Calu3 (cell line): ENCODE results near the gene SYNE1. TPM values are rescaled to one million over a fixed set of nuclear protein-coding genes. Genes with fewer than 3 reads are reported as not detected.
"Not testable (repeated sequence)": the region's sequence is repeated elsewhere in the genome, so short reads cannot be mapped to it uniquely, and the experiment has no call there.

Experiments
- BruUV-seq: library from RNA; stranded (reverse); fragments of 400-500 nt; replicated peaks from 2 replicates; lab custom pipeline; 2021; lab: Mats Ljungman, UMichigan
- CTCF ChIA-PET: fragments of 300-600 bp; sonication (Branson Sonifier 250); formaldehyde crosslinking; loops from one replicate; lab custom pipeline; 2022; ENCODE audit warnings: antibody characterized with exemption; lab: Charles Lee
- DNase-seq: peaks from one replicate; pipeline ENCODE4 v3.0.0; 2022
- H3K27ac Mint-ChIP-seq: one replicate; pipeline ENCODE4 v1.8.0; 2022; ENCODE audit warnings: mixed read lengths; ENCODE audit not compliant: unreplicated experiment
- H3K27me3 Mint-ChIP-seq: one replicate; pipeline ENCODE4 v1.8.0; 2022; ENCODE audit warnings: mixed read lengths; ENCODE audit not compliant: unreplicated experiment
- H3K36me3 Mint-ChIP-seq: one replicate; pipeline ENCODE4 v1.8.0; 2022; ENCODE audit warnings: mild to moderate bottlenecking, moderate library complexity, mixed read lengths; ENCODE audit not compliant: insufficient read depth, unreplicated experiment
- H3K4me1 Mint-ChIP-seq: one replicate; pipeline ENCODE4 v1.8.0; 2022; ENCODE audit warnings: mild to moderate bottlenecking, low read depth, mixed read lengths; ENCODE audit not compliant: unreplicated experiment
- H3K4me3 Mint-ChIP-seq: one replicate; pipeline ENCODE4 v1.8.0; 2022; ENCODE audit warnings: mild to moderate bottlenecking, low read depth, moderate library complexity, mixed read lengths; ENCODE audit not compliant: unreplicated experiment
- H3K9me3 Mint-ChIP-seq: one replicate; pipeline ENCODE4 v1.8.0; 2022; ENCODE audit warnings: low read depth, mixed read lengths; ENCODE audit not compliant: unreplicated experiment
- intact Hi-C: fragments of 100-400 bp; cut with micrococcal nuclease; formaldehyde crosslinking; loops from one replicate; pipeline ENCODE4 v1.10.0; 2022; ENCODE audit not compliant: unreplicated experiment
- total RNA-seq: library from RNA; stranded (reverse); gene quantifications from 2 replicates; pipeline ENCODE4 v1.2.3, GENCODE V29; 2022
- TF ChIP-seq, protein P1 (sequence below): fragments of 200-600 bp; IDR thresholded peaks from one replicate; pipeline ENCODE4 v1.8.0; 2022; ENCODE audit warnings: antibody characterized with exemption; ENCODE audit not compliant: unreplicated experiment

SYNE1 gene
- total RNA-seq, 1 experiment from 2014 or later = 28.1 TPM

DNA sequence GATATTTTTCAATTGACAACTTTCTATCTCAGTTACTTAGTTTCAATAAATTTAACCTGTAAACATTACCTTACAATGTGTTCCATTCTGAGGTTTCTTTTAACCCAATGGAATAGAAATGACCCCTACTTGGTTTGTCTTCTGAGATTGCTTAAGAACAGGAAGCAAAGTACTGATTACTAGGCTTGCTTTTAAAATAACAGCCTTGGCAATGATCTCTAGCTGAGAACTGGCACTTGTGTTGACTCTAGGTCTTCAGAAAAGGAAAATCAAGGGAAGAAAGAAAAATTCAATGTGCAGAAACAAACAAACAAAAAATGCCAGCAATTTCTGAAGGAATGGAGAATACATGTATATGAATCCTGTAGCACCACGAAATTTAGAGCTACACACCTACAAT is 66.1 kb downstream of the SYNE1 start:
- no peaks in the 10 kb centered on the region for H3K4me1 Mint-ChIP-seq
- no peak overlapping the region for H3K27ac Mint-ChIP-seq
- no peaks in the 10 kb centered on the region for H3K36me3 Mint-ChIP-seq
- no TSS peak for BruUV-seq
- CTCF ChIA-PET = no interaction called here
- H3K4me3 Mint-ChIP-seq = no peak overlapping the region
- DNase-seq = no peak
- no peaks in the 10 kb centered on the region for H3K27me3 Mint-ChIP-seq
- no peaks in the 10 kb centered on the region for H3K9me3 Mint-ChIP-seq
- intact Hi-C loops = no loop called here
- TF ChIP-seq, protein P1, sequence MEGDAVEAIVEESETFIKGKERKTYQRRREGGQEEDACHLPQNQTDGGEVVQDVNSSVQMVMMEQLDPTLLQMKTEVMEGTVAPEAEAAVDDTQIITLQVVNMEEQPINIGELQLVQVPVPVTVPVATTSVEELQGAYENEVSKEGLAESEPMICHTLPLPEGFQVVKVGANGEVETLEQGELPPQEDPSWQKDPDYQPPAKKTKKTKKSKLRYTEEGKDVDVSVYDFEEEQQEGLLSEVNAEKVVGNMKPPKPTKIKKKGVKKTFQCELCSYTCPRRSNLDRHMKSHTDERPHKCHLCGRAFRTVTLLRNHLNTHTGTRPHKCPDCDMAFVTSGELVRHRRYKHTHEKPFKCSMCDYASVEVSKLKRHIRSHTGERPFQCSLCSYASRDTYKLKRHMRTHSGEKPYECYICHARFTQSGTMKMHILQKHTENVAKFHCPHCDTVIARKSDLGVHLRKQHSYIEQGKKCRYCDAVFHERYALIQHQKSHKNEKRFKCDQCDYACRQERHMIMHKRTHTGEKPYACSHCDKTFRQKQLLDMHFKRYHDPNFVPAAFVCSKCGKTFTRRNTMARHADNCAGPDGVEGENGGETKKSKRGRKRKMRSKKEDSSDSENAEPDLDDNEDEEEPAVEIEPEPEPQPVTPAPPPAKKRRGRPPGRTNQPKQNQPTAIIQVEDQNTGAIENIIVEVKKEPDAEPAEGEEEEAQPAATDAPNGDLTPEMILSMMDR = no peak

DNA sequence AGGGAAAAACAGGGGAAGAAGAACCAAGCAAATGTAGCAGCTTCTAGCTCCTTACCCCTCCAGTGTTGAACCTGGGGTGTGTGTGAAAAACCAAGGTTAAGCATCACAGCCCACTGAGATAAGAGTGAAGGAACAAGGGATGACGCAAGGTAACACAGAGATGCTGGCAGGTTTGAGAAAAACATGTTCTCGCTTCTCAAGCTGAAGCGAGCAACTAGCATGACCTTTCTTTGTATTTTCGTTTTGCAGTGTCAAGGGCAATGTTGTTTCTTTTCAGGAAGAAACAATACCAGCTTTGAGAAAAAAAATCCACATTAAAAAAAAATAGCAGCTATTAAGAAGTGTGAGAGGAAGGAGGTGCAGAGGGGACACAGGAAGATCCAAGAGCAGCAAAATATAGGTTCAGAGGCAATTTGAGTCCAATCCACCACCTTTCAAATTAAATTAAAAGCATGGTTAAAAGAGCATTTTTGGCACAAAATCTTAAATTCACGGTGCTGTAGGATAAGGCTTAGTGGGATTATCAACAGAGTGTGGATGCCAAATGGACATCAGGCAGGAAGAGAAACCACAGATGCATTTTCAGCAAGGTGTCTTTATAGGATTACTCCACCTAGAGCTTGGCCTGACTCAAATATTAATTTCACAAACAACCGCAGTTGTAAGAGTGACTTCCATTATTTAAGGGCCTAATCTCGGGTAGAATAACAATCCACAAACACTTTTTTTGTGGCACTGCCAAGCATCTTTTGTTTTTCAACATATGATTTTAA is 70.9 kb downstream of the SYNE1 start:
- Mint-ChIP-seq H3K27ac (no peak overlapping the region), H3K4me3 (no peak overlapping the region), H3K4me1 (no peaks in the 10 kb centered on the region), H3K9me3 (no peaks in the 10 kb centered on the region), H3K27me3 (no peaks in the 10 kb centered on the region), H3K36me3 (no peaks in the 10 kb centered on the region)
- no peak for DNase-seq
- intact Hi-C loops = no loop called here
- BruUV-seq = no TSS peak
- TF ChIP-seq, protein P1 = no peak
- CTCF ChIA-PET = no interaction called here

DNA sequence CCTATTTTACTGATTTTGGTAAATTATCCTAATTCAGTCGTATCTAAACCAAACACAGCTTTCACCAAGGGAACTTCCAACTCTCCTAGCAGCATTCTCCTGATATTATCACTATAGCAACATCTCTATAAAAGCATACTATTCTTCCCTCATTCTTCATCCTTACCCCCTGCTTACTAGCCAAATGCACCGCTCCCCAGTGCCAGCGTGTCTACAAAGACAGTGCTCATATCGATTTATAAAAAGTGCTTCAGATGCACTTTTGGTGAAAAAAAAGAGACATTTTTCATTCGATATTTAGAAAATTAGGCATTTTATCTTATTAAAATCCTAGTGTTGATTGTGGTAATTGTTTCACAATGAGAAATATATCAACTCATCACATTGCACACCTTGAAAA is 74.0 kb downstream of the SYNE1 start:
- CTCF ChIA-PET = no interaction called here
- H3K27ac Mint-ChIP-seq = no peak overlapping the region
- H3K27me3 Mint-ChIP-seq = no peaks in the 10 kb centered on the region
- no peaks in the 10 kb centered on the region for H3K9me3 Mint-ChIP-seq
- no peaks in the 10 kb centered on the region for H3K4me1 Mint-ChIP-seq
- intact Hi-C loops = no loop called here
- no peaks in the 10 kb centered on the region for H3K36me3 Mint-ChIP-seq
- H3K4me3 Mint-ChIP-seq = no peak overlapping the region
- TF ChIP-seq, protein P1 = no peak
- DNase-seq = no peak
- no TSS peak for BruUV-seq

DNA sequence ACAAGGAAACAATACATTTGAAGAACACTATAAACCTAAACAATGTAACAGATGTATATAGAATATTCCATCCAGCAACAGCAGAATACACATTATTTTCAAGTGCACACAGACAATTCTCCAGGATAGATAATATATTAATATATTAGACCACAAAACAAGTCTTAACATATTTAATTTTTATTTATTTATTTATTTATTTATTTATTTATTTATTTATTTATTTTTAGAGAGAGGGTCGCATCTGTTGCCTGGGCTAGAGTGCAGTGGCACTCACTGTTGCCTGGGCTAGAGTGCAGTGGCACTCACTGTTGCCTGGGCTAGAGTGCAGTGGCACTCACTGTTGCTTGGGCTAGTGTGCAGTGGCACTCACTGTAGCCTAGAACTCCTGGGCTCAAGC is 78.4 kb downstream of the SYNE1 start:
- H3K9me3 Mint-ChIP-seq, BruUV-seq, CTCF ChIA-PET, intact Hi-C loops, H3K27ac Mint-ChIP-seq, DNase-seq, H3K36me3 Mint-ChIP-seq, H3K4me1 Mint-ChIP-seq, H3K27me3 Mint-ChIP-seq, H3K4me3 Mint-ChIP-seq: not testable (repeated sequence)

DNA sequence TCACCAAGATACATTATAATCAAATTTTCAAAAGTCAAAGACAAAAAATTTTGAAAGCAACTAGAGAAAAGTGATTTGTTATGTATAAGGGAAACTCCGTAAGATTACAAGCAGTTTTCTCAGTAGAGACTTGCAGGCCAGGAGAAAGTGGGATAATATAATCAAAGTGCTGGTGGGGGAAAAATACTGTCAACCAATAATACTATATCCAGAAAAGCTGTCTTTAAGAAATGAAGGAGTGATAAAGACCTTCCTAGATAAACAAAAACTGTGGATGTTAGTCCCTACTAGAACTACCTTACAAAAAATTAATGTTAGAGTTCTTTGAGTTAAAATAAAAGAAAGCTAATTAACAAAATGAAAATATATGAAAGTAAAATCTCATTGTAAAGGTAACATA is 79.7 kb downstream of the SYNE1 start:
- H3K27ac Mint-ChIP-seq = no peak overlapping the region
- no peaks in the 10 kb centered on the region for H3K36me3 Mint-ChIP-seq
- BruUV-seq = no TSS peak
- H3K4me1 Mint-ChIP-seq = no peaks in the 10 kb centered on the region
- intact Hi-C loops = no loop called here
- no peaks in the 10 kb centered on the region for H3K27me3 Mint-ChIP-seq
- TF ChIP-seq, protein P1 = no peak
- CTCF ChIA-PET = no interaction called here
- H3K4me3 Mint-ChIP-seq = no peak overlapping the region
- no peak for DNase-seq
- no peaks in the 10 kb centered on the region for H3K9me3 Mint-ChIP-seq
